HL-60/S4 (cell line): Measurements from ENCODE around the gene PPP1R7.
"Not testable (repeated sequence)": the region's sequence is repeated elsewhere in the genome, so short reads cannot be mapped to it uniquely, and the experiment has no call there.

ENCODE experiments used
- in situ Hi-C: fragments of 300-500 bp; cut with MboI; formaldehyde crosslinking; loops from 2 replicates; pipeline ENCODE4 v1.14.3; 2022; ENCODE audit warnings: low sequenced_read_pairs

Gene PPP1R7

GRCh38 chr2:241149925-241150659 is at the start of gene PPP1R7:
Gene PPP1R7 (plus strand): TSS chr2:241150467. CDS start chr2:241150496, 29 bp downstream.
- in situ Hi-C loops, result no loop called here

- in situ Hi-C loops, result no loop called here
Observed at GRCh38 chr2:241102239-241102803, 47.9 kb upstream of the PPP1R7 start, which contains the start of gene MTERF4. Gene MTERF4 (minus strand): TSS chr2:241102287. CDS start chr2:241102273, 14 bp downstream.

GRCh38 chr2:241103176-241103595 is 47.1 kb upstream of the PPP1R7 start:
- in situ Hi-C loops, result no loop called here

GRCh38 chr2:241104611-241105010 is 45.7 kb upstream of the PPP1R7 start:
- in situ Hi-C loops, result not testable (repeated sequence)

GRCh38 chr2:241105641-241106040 is 44.6 kb upstream of the PPP1R7 start:
- in situ Hi-C loops, result no loop called here

- in situ Hi-C loops, result no loop called here
Observed at GRCh38 chr2:241107031-241107783, 43.1 kb upstream of the PPP1R7 start.

GRCh38 chr2:241108271-241109209 is 41.7 kb upstream of the PPP1R7 start:
- in situ Hi-C loops, result no loop called here

- in situ Hi-C loops, result no loop called here
Observed at GRCh38 chr2:241109210-241110088, 40.8 kb upstream of the PPP1R7 start.

- in situ Hi-C loops, result no loop called here
Observed at GRCh38 chr2:241110089-241110606, 40.1 kb upstream of the PPP1R7 start.

- in situ Hi-C loops, result no loop called here
Observed at GRCh38 chr2:241110607-241111439, 39.4 kb upstream of the PPP1R7 start.

GRCh38 chr2:241111440-241111805 is 38.8 kb upstream of the PPP1R7 start:
- in situ Hi-C loops, result no loop called here

- in situ Hi-C loops, result no loop called here
Observed at GRCh38 chr2:241112046-241112445, 38.2 kb upstream of the PPP1R7 start.

GRCh38 chr2:241112592-241112991 is 37.7 kb upstream of the PPP1R7 start:
- in situ Hi-C loops, result no loop called here

GRCh38 chr2:241114836-241115235 is 35.4 kb upstream of the PPP1R7 start:
- in situ Hi-C loops, result no loop called here

GRCh38 chr2:241115361-241115760 is 34.9 kb upstream of the PPP1R7 start:
- in situ Hi-C loops, result no loop called here

- in situ Hi-C loops, result no loop called here
Observed at GRCh38 chr2:241116606-241117560, 33.4 kb upstream of the PPP1R7 start.

GRCh38 chr2:241118737-241119505 is 31.3 kb upstream of the PPP1R7 start:
- in situ Hi-C loops, result no loop called here
